ENCODE data around the gene GLIS1.

The GLIS1 gene

DNA sequence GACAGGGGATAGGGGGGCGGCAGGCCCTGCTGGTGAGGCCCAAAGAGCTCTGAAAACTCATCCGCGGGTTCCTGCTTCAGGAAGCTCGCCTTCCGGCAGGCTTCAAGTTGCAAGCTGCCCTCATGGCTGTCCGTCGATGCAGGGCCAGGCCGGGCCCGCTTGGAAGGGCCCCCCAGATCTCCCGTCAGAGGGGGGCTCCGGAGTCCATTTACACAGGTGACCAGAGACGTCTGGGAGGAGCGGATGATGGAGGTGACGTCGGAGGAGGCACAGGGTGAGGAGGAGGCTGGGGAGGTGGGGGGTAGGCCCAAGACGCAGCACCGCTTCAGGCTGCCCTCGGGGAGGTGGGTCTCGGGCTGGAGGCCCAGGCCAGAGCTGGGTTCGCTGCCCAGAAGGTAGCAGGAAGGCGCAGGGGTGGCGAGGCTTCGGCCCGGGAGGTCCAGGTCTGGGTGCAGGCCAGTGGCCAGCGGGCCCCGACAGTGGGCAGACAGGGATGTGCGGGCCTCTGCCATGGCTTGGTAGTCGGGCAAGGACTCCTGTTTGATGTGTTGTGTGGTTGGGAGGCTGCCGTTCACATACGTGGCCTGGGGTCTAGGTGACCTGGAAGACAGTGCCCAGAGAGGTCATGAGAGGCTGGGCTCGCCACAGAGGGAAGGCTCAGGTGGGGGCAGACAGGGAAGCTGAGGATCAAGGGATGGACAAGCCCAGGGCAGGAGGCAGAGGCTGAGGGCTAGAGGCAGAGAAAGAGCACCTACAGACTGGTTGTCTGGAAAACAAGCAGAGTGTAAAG lies 144.4 kb downstream of the GLIS1 start:
- no peak for DNase-seq (ENCODE audit: low read depth, low spot score)

DNA sequence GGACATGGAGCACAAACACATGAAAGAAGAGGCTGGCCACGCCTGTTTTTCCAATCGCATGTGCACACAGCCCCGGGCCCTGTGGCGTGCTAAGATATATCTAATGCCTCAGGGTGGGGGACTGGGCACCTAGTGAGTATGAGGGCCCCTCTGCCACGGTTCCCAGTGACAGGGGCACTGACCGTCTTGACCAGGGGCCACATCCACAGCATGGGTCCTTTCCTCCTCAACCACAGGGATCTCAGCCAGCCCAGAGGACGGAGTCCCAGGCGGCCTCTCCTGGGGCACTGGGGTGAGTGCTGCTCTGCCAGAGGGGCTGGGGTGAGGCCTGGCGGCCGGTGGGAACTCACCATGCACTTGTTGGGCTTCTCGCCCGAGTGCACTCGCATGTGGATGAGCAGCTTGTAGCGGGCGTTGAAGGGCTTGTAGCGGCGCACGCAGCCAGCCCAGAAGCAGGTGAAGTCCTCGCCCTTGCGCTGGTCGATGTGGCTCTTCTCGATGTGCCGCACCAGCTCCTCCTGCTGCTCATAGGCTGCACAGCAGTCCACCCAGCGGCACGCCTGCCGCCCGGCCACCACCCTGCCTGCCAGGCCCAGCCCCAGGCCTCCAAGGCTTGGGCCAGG lies 145.1 kb downstream of the GLIS1 start:
- DNase-seq (ENCODE audit: low read depth, low spot score): no peak

DNA sequence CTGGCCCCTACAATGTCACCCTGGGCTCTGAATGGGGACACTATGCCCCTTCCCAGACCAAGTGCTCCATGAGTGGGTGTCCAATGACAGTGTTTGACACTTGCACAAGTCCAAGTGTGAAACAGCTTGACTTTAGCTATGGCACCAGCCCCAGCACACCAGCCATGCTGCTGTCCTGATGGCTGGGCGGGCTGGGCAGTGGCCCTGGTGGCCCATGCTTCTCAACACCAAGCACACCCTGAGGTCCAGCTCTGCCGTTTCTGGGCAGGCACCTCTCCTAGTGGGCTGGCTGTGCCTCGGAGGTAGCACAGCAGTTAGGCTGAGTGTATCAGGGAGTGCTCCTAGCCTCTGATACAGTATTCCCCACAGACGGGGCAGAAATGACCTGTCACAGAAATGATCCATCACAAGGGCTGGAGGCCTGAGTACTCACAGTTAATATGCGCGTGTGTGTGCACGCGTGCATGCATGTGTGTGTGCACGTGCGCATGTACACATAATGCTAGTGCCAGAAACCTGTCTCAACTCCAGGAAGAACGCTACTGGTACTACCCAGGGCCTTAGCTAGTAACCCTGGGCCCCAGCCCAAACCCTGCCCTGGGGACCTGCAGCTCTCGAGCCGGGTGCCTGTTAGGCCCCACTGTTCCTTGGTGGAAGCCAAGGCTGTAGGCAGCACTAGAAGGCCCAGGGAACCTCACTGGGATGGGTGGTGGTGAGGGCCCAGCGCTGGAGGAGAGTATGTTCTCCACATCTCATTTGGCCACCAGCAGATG lies 145.8 kb downstream of the GLIS1 start:
- no peak for DNase-seq (ENCODE audit: low read depth, low spot score)

DNA sequence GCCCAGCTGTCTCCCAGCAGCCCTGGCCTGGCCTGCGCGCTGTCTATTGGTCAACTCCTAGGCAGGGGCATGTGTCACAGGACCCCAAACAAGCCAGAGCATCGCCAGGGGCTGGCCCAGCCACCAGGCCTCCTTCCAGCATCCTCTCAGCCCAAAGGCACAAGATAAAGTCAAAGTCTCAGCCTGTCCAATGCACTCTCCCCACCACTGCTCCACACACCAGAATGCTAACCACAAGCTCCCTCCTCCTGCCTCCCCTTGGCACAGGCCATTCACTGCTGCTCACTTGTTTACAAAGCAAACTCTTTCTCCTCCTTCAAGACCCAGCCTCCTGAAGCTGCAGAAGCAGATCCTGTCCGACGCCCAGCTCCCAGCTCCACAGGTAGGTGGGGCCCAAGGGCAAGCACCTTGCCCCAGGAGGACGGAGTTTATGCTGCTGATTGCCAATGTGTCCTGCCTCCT lies 146.4 kb downstream of the GLIS1 start:
- no peak for DNase-seq (ENCODE audit: low read depth, low spot score)

DNA sequence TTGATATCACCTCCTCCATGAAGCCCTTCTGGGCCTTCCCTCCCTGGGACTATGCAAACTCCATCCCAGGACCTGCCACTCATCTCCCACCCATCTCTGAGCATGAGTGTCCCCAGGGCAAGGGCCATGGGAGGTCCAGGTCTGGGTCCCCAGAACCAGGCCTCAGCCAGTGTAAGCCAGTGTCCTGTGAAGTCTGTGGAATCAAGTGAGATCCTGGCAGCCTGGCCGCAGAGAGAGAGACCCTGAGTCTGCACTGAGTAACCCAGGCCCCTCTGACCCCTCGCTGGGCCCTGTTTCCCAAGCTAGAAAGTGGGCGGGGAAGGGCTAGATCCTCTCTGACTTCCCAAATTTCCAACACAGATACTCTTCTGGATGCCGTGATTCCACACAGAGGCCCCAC lies 147.0 kb downstream of the GLIS1 start:
- DNase-seq (ENCODE audit: low read depth, low spot score): no peak

DNA sequence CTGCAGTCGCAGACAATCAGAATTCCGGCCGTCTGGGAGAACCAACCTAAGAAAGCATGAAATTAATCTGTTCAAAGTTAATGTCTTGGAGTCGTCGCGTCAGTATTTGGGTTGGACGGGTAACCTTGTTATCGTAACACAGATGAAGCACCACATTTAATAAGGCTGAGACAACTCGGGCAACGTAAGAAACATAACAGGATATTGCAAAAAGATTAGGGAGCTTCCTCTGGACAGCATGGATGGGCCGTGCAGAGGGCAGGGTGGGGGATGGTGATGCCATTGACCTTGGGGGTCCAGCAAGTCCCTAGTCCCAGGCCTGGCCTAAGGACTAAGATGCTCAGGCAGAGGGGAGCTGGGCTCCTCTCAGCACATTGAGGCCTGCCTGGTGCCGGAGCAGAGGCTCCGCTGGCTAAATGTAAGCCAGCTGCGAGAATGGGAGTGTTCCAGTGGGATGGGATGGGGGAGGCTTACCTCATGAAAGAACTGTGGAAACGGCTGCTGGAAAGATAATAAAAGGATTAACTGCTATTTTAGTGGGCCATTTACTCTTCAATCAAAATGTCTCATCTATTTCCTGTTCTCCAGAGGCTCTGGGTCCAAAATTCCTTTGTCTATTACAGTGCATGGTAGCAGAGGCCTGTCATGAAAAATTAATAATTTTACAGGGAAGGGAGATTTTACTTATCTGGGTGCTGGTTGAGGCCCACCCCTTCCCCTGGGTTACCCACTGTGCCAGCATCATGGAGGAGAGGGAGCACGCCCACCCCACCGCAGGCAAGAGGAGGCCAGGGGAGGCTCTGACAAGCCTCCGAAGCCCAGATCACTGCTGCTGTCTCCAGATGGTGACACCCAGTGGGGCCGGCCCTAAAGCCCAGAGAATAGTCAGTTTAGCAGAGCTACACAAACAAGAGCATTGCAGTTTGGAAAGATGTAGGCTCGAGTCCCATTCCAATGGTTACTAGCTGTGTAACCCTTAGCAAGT lies 148.1 kb downstream of the GLIS1 start:
- no peak for DNase-seq (ENCODE audit: low read depth, low spot score)

DNA sequence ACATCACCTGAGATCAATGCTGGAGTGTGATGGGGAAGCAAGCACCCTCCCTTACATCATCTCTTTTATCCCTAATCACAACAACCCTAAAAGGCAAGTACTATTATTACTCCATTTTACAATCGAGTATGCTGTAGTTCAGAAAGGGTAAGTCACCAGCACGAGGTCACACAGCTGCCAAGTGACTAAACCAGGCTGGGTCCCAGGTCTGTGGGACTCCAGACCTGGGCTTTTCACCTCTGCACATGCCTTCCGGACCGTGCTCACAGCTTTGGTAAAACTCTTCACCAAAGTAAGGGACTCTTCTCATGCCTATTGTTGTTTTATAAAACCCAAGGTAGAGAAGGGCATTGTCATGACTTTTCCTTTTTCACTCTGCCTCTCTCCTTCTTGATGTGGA lies 148.9 kb downstream of the GLIS1 start:
- DNase-seq (ENCODE audit: low read depth, low spot score): no peak

DNA sequence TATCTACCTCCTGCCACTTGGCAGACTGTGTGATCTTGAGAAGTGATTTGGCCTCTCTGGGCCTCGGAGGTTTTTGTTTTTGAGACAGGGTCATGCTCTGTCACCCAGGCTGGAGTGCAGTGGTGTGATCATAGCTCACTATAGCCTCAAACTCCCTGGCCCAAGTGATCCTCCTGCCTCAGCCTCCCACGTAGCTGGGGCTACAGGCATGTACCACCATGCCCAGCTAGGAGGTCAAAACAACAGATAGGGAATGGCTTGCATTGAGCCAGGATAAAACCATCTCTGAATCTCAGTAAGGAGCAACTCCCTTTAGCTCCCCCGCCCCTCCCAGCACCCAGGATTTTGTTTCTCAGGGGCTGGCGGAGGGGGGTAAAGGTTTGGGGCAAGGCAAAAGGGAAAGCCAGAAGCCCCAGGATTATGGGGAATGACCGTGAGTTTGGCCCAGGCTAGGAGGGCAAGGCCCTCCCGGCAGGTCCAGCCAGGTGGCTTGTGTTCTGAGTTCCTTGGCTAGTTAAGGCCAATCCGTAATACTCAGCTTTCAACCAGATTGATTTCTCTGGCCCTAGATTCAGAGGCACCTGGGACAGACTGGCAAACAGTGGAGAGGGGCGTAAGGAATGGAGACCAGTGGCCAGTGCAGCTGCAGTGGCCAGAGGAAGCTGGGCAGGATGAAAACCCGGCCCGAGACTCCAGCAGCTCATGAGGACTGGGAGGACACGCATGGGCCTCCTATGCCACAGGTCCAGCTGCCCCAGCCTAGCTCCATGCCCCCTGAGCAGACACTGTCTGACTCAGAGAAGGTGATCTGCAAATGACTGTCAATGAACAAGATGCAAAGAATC lies 149.7 kb downstream of the GLIS1 start:
- no peak for DNase-seq (ENCODE audit: low read depth, low spot score)

DNA sequence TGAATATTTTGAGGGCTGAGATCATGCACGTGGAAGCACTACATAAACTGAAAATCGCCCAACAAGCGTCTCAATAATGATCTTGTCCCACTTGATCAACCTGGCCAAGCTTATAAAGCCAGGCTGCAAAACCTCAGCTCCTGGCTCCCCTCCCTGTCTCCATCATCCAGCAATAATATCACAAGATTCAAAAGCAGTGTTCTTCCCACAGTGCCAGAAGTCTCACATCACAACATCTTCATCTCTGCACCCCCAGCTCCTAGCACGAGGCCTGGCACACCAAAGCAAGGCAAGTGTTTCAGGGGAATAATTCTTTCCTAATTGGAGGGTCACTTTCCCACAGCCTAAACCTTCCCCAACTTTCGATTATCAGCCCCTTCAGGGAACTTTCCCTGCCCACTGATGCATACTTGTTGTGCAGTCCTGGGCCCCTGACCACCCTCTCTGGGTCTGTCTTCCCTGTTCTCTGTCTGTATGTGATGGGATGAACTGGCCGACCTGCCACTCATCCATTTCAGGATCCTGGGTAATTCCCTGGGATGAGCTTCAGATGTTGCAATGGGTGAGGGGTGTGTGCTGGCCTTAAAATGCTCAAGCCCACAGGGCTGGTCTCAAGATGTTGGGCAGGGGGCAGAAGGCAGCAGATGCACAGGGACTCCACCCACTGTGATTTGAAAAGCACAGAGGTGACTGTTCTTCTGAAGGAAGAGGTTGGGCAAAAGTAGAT lies 150.7 kb downstream of the GLIS1 start:
- no peak for DNase-seq (ENCODE audit: low read depth, low spot score)

DNA sequence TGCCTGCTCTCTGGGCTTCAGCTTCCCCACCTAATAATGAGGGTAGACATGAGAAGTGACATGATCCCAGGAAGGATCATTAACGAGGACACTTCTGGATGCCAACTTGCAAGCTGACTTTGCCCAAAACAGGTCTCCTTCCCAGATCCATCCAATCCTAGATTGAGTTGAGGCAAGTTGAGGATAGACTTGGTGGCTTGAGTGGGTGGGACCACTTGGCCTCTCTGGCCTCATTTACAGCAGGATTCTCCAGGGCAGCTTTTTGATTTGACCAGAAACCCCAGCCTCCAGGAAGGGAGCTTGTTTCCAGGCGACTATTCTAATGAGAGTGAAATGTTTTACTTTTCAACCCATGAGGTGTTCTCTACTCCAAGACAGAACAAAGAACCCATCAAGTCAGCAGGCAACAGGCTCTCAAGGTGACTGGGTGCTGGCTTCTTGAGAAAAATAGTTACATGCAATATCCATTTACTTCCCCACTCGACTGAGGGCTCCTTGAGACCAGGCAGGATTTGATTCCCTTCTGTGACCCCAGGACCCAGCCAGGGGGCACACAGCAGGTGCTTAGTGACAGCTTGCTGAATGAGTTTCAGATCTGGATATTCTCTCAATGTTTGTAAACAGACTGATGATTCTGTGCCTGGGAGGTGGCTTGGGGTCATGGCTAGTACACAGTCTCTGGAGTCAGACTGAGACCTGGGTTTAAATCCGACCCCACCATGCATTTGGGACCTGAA lies 151.5 kb downstream of the GLIS1 start:
- no peak for DNase-seq (ENCODE audit: low read depth, low spot score)

DNA sequence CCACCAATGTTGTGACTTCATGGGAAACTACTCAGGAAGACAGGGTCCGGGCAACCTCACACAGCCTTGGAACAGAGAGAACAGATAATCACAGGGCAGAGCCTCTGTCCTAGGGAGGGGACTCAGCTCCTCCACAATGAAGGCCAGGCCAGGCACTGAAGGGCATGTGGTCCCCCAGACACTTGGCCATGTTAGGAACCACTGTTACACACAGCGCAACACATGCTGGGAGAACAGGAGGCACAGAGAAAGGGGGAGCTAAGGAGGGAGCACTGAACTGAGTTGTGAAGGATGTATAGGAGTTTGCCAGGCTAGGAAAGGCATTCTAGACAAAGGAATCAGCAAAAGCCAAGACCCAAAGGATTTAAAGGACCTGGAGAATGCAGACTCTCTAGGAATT lies 152.2 kb downstream of the GLIS1 start:
- DNase-seq (ENCODE audit: low read depth, low spot score): no peak

DNA sequence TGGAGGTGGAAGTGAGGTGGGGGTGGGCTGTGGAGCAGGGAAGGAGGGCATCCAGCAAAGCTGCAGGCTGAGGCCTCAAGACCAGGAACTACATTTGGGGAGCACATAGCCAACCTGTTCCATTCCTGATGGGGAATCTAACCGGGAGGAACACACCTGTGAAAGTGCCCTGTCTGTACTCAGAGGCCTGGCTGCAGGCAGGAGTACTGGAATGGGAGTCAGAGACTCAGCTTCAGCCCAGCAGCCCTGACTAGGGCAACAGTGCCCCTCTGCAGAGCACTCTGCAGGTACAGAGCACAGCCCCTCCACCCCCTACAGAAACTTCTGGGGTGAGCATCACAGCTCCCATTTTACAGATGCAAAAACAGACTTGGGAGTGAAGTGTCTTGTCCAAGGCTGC lies 153.4 kb downstream of the GLIS1 start:
- DNase-seq (ENCODE audit: low read depth, low spot score): no peak

DNA sequence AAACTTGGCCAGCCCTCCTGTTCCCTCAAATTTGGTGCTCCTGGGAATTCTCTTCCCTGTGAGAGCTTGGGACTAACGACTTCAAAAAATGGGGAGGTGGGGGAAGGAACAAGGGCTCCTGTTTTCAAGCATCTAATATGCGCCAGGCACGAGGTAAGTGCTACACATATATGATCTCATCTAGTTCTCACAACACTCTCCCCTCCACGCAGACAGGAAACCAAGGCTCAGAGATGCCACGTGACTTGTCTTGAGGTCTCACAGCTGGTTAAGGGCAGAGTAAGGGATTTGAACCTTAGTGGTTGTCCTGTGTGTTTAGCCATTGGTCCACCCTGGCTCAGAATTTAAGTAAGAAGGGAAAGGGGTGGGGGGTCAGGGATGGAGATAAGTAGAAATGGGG lies 153.8 kb downstream of the GLIS1 start:
- no peak for DNase-seq (ENCODE audit: low read depth, low spot score)

DNA sequence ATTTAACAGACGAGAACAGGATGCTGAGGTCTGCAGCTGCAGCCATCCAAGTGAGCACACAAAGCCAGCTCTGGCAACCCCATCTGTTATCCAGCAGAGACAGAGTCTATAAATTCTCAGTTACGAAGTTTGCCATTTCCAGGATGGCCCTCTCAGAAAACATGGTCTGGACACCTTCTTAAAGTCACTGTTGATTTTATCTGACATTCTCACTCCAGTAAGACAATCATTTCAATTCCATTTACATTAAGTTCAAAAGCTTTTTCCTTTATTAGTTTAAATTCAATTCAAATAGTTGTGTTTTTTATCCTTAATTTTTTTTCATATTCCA lies 154.2 kb downstream of the GLIS1 start:
- DNase-seq (ENCODE audit: low read depth, low spot score): no peak

DNA sequence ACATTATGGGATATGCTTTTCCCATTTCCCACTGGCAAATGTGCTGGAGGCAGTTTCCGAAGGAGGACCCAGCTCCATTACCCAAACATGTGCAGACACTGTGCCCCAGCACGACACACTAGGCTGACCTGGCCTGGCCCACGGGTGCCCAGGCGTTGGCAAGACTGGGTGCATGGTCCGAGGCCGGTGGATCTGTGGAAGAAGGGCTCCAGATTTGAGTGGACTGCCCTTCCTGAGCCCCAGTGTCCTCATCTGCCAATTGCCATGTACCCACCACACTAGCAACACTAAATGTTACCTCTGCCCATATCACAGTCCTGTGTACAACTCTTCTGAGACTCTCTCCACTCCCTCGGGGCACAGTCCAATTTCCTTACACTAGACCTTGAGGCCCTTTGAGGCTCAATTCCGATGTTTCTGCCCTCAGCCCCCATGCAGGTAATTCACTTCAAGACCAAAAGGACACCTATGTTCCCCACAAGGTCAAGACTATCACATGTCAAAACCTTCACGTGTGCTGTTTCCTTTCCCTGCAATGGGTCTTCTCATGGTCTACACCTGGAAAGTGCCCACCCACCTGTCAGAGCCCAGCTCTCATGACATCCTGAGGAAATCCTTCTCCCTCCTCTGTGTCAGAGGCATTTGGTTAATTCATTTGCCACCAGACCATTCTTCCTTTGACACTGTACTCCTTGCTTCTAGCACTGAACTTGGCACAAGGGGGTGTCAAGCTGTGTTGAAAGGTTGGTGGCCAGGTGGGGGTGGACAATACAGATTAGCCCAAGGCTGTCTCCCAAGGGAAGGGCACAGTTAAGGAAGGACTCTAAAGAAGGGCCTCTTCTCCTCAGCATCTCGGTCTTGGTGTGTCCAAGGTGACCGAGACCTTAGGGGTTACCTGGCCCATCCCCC lies 154.8 kb downstream of the GLIS1 start:
- no peak for DNase-seq (ENCODE audit: low read depth, low spot score)

DNA sequence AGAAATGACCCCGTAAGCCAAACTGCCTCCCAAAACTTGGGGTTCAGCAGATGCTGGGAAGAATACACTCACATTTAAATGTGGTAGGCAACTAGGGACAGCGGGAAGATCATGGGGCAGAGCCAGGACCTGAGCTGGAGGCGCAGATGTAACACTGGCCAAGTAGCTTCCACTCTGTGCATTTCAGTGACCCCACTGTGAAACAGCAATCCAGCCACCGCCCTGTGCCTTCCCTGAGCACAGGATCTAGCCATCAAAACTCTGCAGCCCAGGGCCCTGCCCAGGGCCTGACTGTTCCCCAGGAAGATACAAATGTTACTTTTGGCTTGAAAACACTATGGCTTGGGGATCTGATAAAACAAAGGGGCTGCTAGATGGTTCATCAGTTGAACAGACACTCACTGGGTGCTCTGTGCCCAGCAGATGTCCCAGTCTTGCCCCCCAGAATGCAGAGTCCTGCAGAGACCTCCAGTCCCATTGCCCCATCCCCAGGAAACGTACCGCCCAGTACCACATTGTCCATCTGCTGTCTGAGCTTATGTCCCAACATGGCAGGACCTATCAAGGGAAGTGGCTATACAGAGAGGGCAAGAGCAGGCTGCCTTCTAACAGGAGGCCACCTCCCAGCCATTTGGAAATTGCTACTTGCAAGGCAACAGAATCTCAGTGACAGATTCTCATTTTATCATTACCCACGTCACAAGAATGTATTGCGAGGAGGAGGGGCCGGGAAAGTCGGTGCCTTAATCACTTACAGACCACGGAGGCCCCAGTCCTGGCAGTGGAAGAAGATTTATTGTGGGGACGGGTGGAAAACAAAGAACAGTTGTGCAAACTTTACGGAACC lies 155.7 kb downstream of the GLIS1 start:
- no peak for DNase-seq (ENCODE audit: low read depth, low spot score)
